Stimulated activated CD4-positive, alpha-beta T cell treated with anti-CD3 and anti-CD28 coated beads, Interleukin-1b, Interleukin-23, amount 100 ng/mL, for 4 hours (primary cell): ENCODE data around the gene SMIM36.
A peak's percentile ranks its signal among the peaks of the same experiment; 100 is the strongest.
"Not testable (repeated sequence)": the region's sequence is repeated elsewhere in the genome, so short reads cannot be mapped to it uniquely, and the experiment has no call there.

Source experiments
- DNase-seq, 2 donors: peaks; one replicate each; pipeline ENCODE4 v3.0.0-alpha.2; 2020; ENCODE audit warnings: low read depth in 2 of 2

The SMIM36 gene

GRCh38 chr17:55433629-55434422 is 77.4 kb downstream of the SMIM36 start:
- DNase-seq, result no peak

GRCh38 chr17:55433029-55433628 is 78.1 kb downstream of the SMIM36 start:
- no peak for DNase-seq

GRCh38 chr17:55432358-55433028 is 78.8 kb downstream of the SMIM36 start:
- DNase-seq, result no peak

GRCh38 chr17:55431914-55432313 is 79.3 kb downstream of the SMIM36 start:
- not testable (repeated sequence) for DNase-seq

GRCh38 chr17:55430541-55431288 is 80.5 kb downstream of the SMIM36 start:
- no peak for DNase-seq

- DNase-seq, result no peak
These were observed 83.7 kb downstream of the SMIM36 start for GRCh38 chr17:55427587-55427882.

GRCh38 chr17:55426851-55427586 is 84.2 kb downstream of the SMIM36 start:
- DNase-seq, result no peak

GRCh38 chr17:55424893-55425540 is 86.2 kb downstream of the SMIM36 start:
- DNase-seq, result no peak

GRCh38 chr17:55423535-55423934 is 87.7 kb downstream of the SMIM36 start:
- no peak for DNase-seq

- DNase-seq, result not testable (repeated sequence)
These were observed 88.5 kb downstream of the SMIM36 start for GRCh38 chr17:55422828-55423164.

GRCh38 chr17:55421179-55421934 is 89.9 kb downstream of the SMIM36 start, which contains the start of gene MMD:
Gene MMD (minus strand): TSS chr17:55421835. CDS start chr17:55421695, 140 bp downstream.
- DNase-seq, result peak in 1 of 2 donors; percentile 8

GRCh38 chr17:55420776-55421178 is 90.5 kb downstream of the SMIM36 start:
- peak; percentile 15 to 32 for DNase-seq

GRCh38 chr17:55420067-55420775 is 91.0 kb downstream of the SMIM36 start:
- DNase-seq, result peak in 1 of 2 donors; percentile 25

- DNase-seq, result no peak
These were observed 92.6 kb downstream of the SMIM36 start for GRCh38 chr17:55418369-55419268.

- DNase-seq, result no peak
These were observed 93.6 kb downstream of the SMIM36 start for GRCh38 chr17:55417411-55418268.

GRCh38 chr17:55416470-55417052 is 94.7 kb downstream of the SMIM36 start:
- no peak for DNase-seq

GRCh38 chr17:55416000-55416399 is 95.3 kb downstream of the SMIM36 start:
- no peak for DNase-seq
